GM12878 (cell line): ENCODE data around the gene IARS2. TPM values are rescaled to one million over a fixed set of nuclear protein-coding genes. Genes with fewer than 3 reads are reported as not detected.

Source experiments
- ATAC-seq: fragments of 200-7000 bp; cut with Tn5 transposase; 3 replicates; pipeline ENCODE4 v1.9.1; 2020; ENCODE audit warnings: mild to moderate bottlenecking, moderate library complexity
- BruUV-seq: library from RNA; stranded (reverse); fragments of 400-500 nt; replicated peaks from 2 replicates; lab custom pipeline; 2021; lab: Mats Ljungman, UMichigan
- CTCF ChIA-PET: fragments of 300-600 bp; sonication (Branson Sonifier 250); formaldehyde crosslinking; extraction: SDS; loops from one replicate; lab custom pipeline; 2021; ENCODE audit warnings: inconsistent platforms; lab: Yijun Ruan, JAX
- POLR2A ChIA-PET: fragments of 350-600 bp; formaldehyde crosslinking; extraction: SDS; loops from one replicate; lab custom pipeline; 2021; ENCODE audit warnings: inconsistent platforms; lab: Charles Lee
- RAD21 ChIA-PET: fragments of 300-600 bp; sonication (Branson Sonifier 250); formaldehyde crosslinking; loops from one replicate; lab custom pipeline; 2023; ENCODE audit warnings: antibody characterized with exemption; ENCODE audit not compliant: unreplicated experiment; lab: Charles Lee
- SMC1A ChIA-PET: fragments of 300-600 bp; sonication (Branson Sonifier 250); formaldehyde crosslinking; loops from one replicate; lab custom pipeline; 2023; ENCODE audit not compliant: unreplicated experiment, uncharacterized antibody; lab: Charles Lee
- DNase-seq: peaks from one replicate; pipeline ENCODE4 v3.0.0-alpha.2; 2011; ENCODE audit warnings: low read depth, low spot score
- FAIRE-seq: peaks from 3 replicates; lab custom pipeline; 2011; peaks lifted over from hg19 to GRCh38; lab: Jason Lieb, UNC
- H2AFZ ChIP-seq: 2 replicates; pipeline ENCODE4 v1.6.0; 2011; ENCODE audit warnings: low read depth, low read length, control low read depth; ENCODE audit not compliant: control insufficient read depth
- H3K27ac ChIP-seq: 2 replicates; pipeline ENCODE4 v1.5.1; 2011; ENCODE audit warnings: control low read depth; ENCODE audit not compliant: control insufficient read depth, insufficient read depth
- H3K27me3 ChIP-seq, 2 experiments: replicated peaks in 1 of 2; 2 replicates each; pipeline versions ENCODE4 v1.6.0 to v1.6.1; 2011; ENCODE audit warnings: low read length in 1 of 2; ENCODE audit not compliant: control insufficient read depth in 2 of 2, insufficient read depth in 2 of 2
- H3K36me3 ChIP-seq, 2 experiments: 2 replicates each; pipeline ENCODE4 v1.5.1; 2011; ENCODE audit warnings: low read length in 1 of 2; ENCODE audit not compliant: control insufficient read depth in 2 of 2, insufficient read depth in 2 of 2
- H3K4me1 ChIP-seq: 2 replicates; pipeline ENCODE4 v1.6.1; 2011; ENCODE audit warnings: mild to moderate bottlenecking, low read length, moderate library complexity, mixed read lengths; ENCODE audit not compliant: control insufficient read depth, insufficient read depth
- H3K4me2 ChIP-seq: 2 replicates; pipeline ENCODE4 v1.6.0; 2011; ENCODE audit warnings: control low read depth; ENCODE audit not compliant: control insufficient read depth, insufficient read depth
- H3K4me3 ChIP-seq: fragments of 200-600 bp; sonication (generic); 2 replicates; pipeline ENCODE4 v1.5.1; 2016
- H3K79me2 ChIP-seq: 2 replicates; pipeline ENCODE4 v1.6.0; 2011; ENCODE audit warnings: low read length; ENCODE audit not compliant: control insufficient read depth, insufficient read depth
- H3K9ac ChIP-seq: 2 replicates; pipeline ENCODE4 v1.8.0; 2011; ENCODE audit warnings: low read length, control low read depth, mixed read lengths; ENCODE audit not compliant: control insufficient read depth, insufficient read depth
- H3K9me3 ChIP-seq: replicated peaks from 3 replicates; pipeline ENCODE4 v1.5.1; 2011; ENCODE audit warnings: mild to moderate bottlenecking, low read length; ENCODE audit not compliant: control insufficient read depth, insufficient read depth
- H4K20me1 ChIP-seq: 2 replicates; pipeline ENCODE4 v1.6.0; 2011; ENCODE audit not compliant: control insufficient read depth, insufficient read depth
- BACH1 ChIP-seq: fragments of 450-650 bp; IDR thresholded peaks from 2 replicates; pipeline ENCODE4 v1.6.1; 2017; ENCODE audit warnings: mild to moderate bottlenecking, borderline replicate concordance
- BRCA1 ChIP-seq: IDR thresholded peaks from 2 replicates; pipeline ENCODE4 v1.6.1; 2011; ENCODE audit warnings: low read depth, low read length, improper control_type of control experiment
- CBX3 ChIP-seq: fragments of 200-600 bp; sonication (generic); IDR thresholded peaks from 2 replicates; pipeline ENCODE4 v1.6.1; 2016; ENCODE audit warnings: low read depth, borderline replicate concordance
- EP300 ChIP-seq, 2 experiments: fragments of 150-350 bp in 1 of 2; IDR thresholded peaks; 2 replicates each; pipeline ENCODE4 v1.6.1; 2011 to 2012; ENCODE audit warnings: low read depth in 2 of 2, low read length in 2 of 2, borderline replicate concordance in 1 of 2, improper control_type of control experiment in 1 of 2, inconsistent platforms in 1 of 2; ENCODE audit not compliant: control insufficient read depth in 1 of 2
- IKZF2 ChIP-seq, 2 experiments: fragments of 450-650 bp; IDR thresholded peaks; 2 replicates each; pipeline ENCODE4 v1.6.1; 2017; ENCODE audit warnings: mild to moderate bottlenecking in 2 of 2, moderate library complexity in 2 of 2
- JUND ChIP-seq: IDR thresholded peaks from 2 replicates; pipeline ENCODE4 v1.6.1; 2012; ENCODE audit warnings: low read depth, mild to moderate bottlenecking, low read length, improper control_type of control experiment, moderate library complexity
- KDM1A ChIP-seq: fragments of 200-600 bp; sonication (generic); IDR thresholded peaks from 2 replicates; pipeline ENCODE4 v1.6.1; 2016; ENCODE audit warnings: borderline replicate concordance
- POU2F2 ChIP-seq: IDR thresholded peaks from 3 replicates; pipeline ENCODE4 v1.6.1; 2011; ENCODE audit warnings: low read depth, mild to moderate bottlenecking, low read length, borderline replicate concordance
- RB1 ChIP-seq: fragments of 450-650 bp; formaldehyde crosslinking; IDR thresholded peaks from 2 replicates; pipeline ENCODE4 v1.6.1; 2017; ENCODE audit warnings: mild to moderate bottlenecking, borderline replicate concordance
- STAT1 ChIP-seq: fragments of 450-650 bp; conservative IDR thresholded peaks from 2 replicates; pipeline ENCODE4 v1.6.1; 2014; ENCODE audit warnings: antibody characterized with exemption, mild to moderate bottlenecking
- TBL1XR1 ChIP-seq: IDR thresholded peaks from 2 replicates; pipeline ENCODE4 v1.6.1; 2012; ENCODE audit warnings: low read depth, low read length, improper control_type of control experiment
- TCF3 ChIP-seq: IDR thresholded peaks from 2 replicates; pipeline ENCODE4 v1.6.1; 2012; ENCODE audit warnings: low read depth, mild to moderate bottlenecking, low read length, borderline replicate concordance; ENCODE audit not compliant: insufficient read depth
- ZBTB40 ChIP-seq: fragments of 450-650 bp; IDR thresholded peaks from 2 replicates; pipeline ENCODE4 v1.6.1; 2016; ENCODE audit warnings: mild to moderate bottlenecking, moderate library complexity, borderline replicate concordance
- ZNF24 ChIP-seq: fragments of 450-650 bp; IDR thresholded peaks from 2 replicates; pipeline ENCODE4 v1.6.1; 2017; ENCODE audit warnings: antibody characterized with exemption, mild to moderate bottlenecking
- WGBS: methylation state at CpG from one replicate; pipeline ENCODE4 v1.1.6; 2016; ENCODE audit warnings: low lambda C conversion rate; ENCODE audit not compliant: insufficient replicate concordance, insufficient coverage; ENCODE audit errors: missing lambda C conversion rate; 5-methylcytosine and 5-hydroxymethylcytosine counted together
- in situ Hi-C: fragments of 300-500 bp; cut with MboI; formaldehyde crosslinking; loops from 9 replicates; pipeline ENCODE4 v1.14.3; 2018; ENCODE audit warnings: mixed read lengths
- intact Hi-C: fragments of 100-400 bp; cut with micrococcal nuclease; formaldehyde crosslinking; loops from one replicate; pipeline ENCODE4 v1.14.2; 2022; ENCODE audit not compliant: unreplicated experiment
- polyA plus RNA-seq, 11 experiments: library from polyadenylated mRNA; depleted of rRNA in 4 of 11; unstranded in 6 of 11; stranded (reverse) in 5 of 11; fragments of >200 nt; fragmentation: Nextera tagmentation in 4 of 11; fragmentation: Illumina TruSeq in 1 of 11; extraction: Ambion mirVana in 4 of 11; extraction: Trizol in 1 of 11; gene quantifications; 1 replicate in 1 of 11; 2 replicates in 10 of 11; pipeline versions ENCODE4 v1.2.1 to v1.2.3, GENCODE V29; 2011 to 2016; ENCODE audit warnings: inconsistent platforms in 2 of 11, missing spikeins in 2 of 11, low read depth in 1 of 11
- total RNA-seq, 4 experiments: library from RNA; depleted of rRNA in 3 of 4; stranded (reverse); fragments of >200 nt in 3 of 4; fragmentation: Illumina TruSeq in 1 of 4; extraction: Trizol in 1 of 4; gene quantifications; 2 replicates each; pipeline versions ENCODE4 v1.2.1 to v1.2.3, GENCODE V29; 2013 to 2021
- TF ChIP-seq, protein P1 (sequence below): IDR thresholded peaks from 2 replicates; pipeline ENCODE4 v1.6.1; 2012; ENCODE audit warnings: low read depth, low read length, improper control_type of control experiment

IARS2 gene
- total and polyA plus RNA-seq, 10 of the 15 experiments (the other 5 are each of a cell fraction or from before 2014, with no cell fraction given) = 23.7 to 100 (median 66.8) TPM

GRCh38 chr1:220186752-220187151, 92.8 kb downstream of the IARS2 start (continued):
- TF ChIP-seq, protein P1, sequence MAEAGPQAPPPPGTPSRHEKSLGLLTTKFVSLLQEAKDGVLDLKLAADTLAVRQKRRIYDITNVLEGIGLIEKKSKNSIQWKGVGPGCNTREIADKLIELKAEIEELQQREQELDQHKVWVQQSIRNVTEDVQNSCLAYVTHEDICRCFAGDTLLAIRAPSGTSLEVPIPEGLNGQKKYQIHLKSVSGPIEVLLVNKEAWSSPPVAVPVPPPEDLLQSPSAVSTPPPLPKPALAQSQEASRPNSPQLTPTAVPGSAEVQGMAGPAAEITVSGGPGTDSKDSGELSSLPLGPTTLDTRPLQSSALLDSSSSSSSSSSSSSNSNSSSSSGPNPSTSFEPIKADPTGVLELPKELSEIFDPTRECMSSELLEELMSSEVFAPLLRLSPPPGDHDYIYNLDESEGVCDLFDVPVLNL = no peak
- TF ChIP-seq ZBTB40 = no peak
- no peak for TF ChIP-seq ZNF24
- TF ChIP-seq JUND = no peak
- no peak for TF ChIP-seq BACH1

DNA sequence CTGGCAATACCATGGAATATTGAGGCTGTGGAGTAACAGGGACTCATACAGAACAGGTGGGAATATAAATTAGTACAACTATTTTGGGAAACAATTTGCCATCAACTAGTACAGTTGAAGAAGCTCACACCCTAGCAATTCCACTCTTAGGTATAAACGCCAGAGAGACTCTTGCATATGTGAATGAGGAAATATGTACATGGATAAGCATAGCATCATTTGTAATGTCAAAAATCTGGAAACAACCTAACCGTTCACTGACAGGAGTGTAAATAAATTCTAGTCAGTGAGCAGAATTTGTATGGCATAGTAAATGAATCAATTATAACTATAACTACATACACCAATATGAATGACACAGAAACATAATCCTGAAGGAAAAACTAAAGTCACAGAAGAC, 94.6 kb downstream of the IARS2 start:
- no peak for FAIRE-seq
- no peak for ATAC-seq
- WGBS = 97% methylated on average over 2 of the region's 2 CpGs
- Histone ChIP-seq H3K79me2 (no peaks in the 10 kb centered on the region), H3K9me3 (no peaks in the 10 kb centered on the region), H3K9ac (no peak overlapping the region), H3K27me3 (no peaks in the 10 kb centered on the region), H3K27ac (no peak overlapping the region), H2AFZ (no peak overlapping the region), H3K4me1 (no peaks in the 10 kb centered on the region), H3K36me3 (peaks cover 0 to 26% of the 10 kb centered on the region in 2 experiments; a peak in 3 of 4 replicates), H4K20me1 (no peaks in the 10 kb centered on the region), H3K4me2 (no peak overlapping the region), H3K4me3 (no peak overlapping the region)
- no peak for DNase-seq
- ChIA-PET SMC1A (interaction anchor here (1.7 to 2.0 kb wide), 4 partner anchors 17 to 28 kb away, joined by 5 to 14 read pairs (median 6); no protein-coding TSS in a partner anchor), POLR2A (interaction anchor here (0.6 kb wide), 1 partner anchor 50 kb away, joined by 3 read pairs; no protein-coding TSS in a partner anchor), CTCF (interaction anchor here (0.7 to 8.3 kb wide), 7 partner anchors 8 to 466 kb away, joined by 3 to 101 read pairs (median 5); no protein-coding TSS in a partner anchor), RAD21 (interaction anchor here (1.6 kb wide), 1 partner anchor 29 kb away, joined by 6 read pairs; no protein-coding TSS in a partner anchor)
- intact Hi-C loops (no loop called here), in situ Hi-C loops (no loop called here)
- no TSS peak for BruUV-seq
- no peak for TF ChIP-seq EP300 (IDR thresholded peaks at IDR 0.05; ENCODE audit: borderline replicate concordance in 1 of 2, control insufficient read depth in 1 of 2, low read depth in 2 of 2, low read length in 2 of 2)
- no peak for TF ChIP-seq KDM1A
- no peak for TF ChIP-seq IKZF2 (IDR thresholded peaks at IDR 0.05)
- no peak for TF ChIP-seq TCF3
- TF ChIP-seq CBX3 = no peak
- TF ChIP-seq BRCA1 = no peak
- TF ChIP-seq BACH1 = no peak
- TF ChIP-seq TBL1XR1 = no peak
- TF ChIP-seq POU2F2 = no peak
- TF ChIP-seq RB1 = no peak
- TF ChIP-seq STAT1 = no peak
